ENCODE results near the gene ADGRA3.

Gene ADGRA3

GRCh38 chr4:22439947-22440346 lies 75.9 kb downstream of the ADGRA3 start:
- no peaks in the 10 kb centered on the region for H3K36me3 ChIP-seq
- TF ChIP-seq CTCF (IDR thresholded peaks at IDR 0.05), result no peak
- H3K4me3 ChIP-seq (ENCODE audit: low read depth in 1 of 2, low read length in 1 of 2), result no peak overlapping the region
- H3K9me3 ChIP-seq, result no peaks in the 10 kb centered on the region
- H3K4me1 ChIP-seq (ENCODE audit: control insufficient read depth in 1 of 2, insufficient read depth in 1 of 2, low read depth in 1 of 2, low read length in 1 of 2), result no peaks in the 10 kb centered on the region
- H3K27ac ChIP-seq, result no peak overlapping the region
- no peaks in the 10 kb centered on the region for H3K27me3 ChIP-seq

GRCh38 chr4:22435652-22436051 lies 80.2 kb downstream of the ADGRA3 start:
- Histone ChIP-seq H3K4me3 (ENCODE audit: low read depth in 1 of 2, low read length in 1 of 2) (no peak overlapping the region), H3K27ac (no peak overlapping the region), H3K4me1 (ENCODE audit: control insufficient read depth in 1 of 2, insufficient read depth in 1 of 2, low read depth in 1 of 2, low read length in 1 of 2) (no peaks in the 10 kb centered on the region), H3K36me3 (no peaks in the 10 kb centered on the region), H3K9me3 (no peaks in the 10 kb centered on the region), H3K27me3 (no peaks in the 10 kb centered on the region)
- TF ChIP-seq CTCF (IDR thresholded peaks at IDR 0.05), result no peak

GRCh38 chr4:22434895-22435294 lies 81.0 kb downstream of the ADGRA3 start:
- H3K27me3 ChIP-seq, result no peaks in the 10 kb centered on the region
- no peak overlapping the region for H3K27ac ChIP-seq
- no peaks in the 10 kb centered on the region for H3K4me1 ChIP-seq (ENCODE audit: control insufficient read depth in 1 of 2, insufficient read depth in 1 of 2, low read depth in 1 of 2, low read length in 1 of 2)
- H3K4me3 ChIP-seq (ENCODE audit: low read depth in 1 of 2, low read length in 1 of 2), result no peak overlapping the region
- no peaks in the 10 kb centered on the region for H3K36me3 ChIP-seq
- no peak for TF ChIP-seq CTCF (IDR thresholded peaks at IDR 0.05)
- no peaks in the 10 kb centered on the region for H3K9me3 ChIP-seq

- H3K36me3 ChIP-seq, result no peaks in the 10 kb centered on the region
- no peak for TF ChIP-seq CTCF (IDR thresholded peaks at IDR 0.05)
- H3K9me3 ChIP-seq, result no peaks in the 10 kb centered on the region
- H3K4me3 ChIP-seq (ENCODE audit: low read depth in 1 of 2, low read length in 1 of 2), result no peak overlapping the region
- H3K27ac ChIP-seq, result no peak overlapping the region
- no peaks in the 10 kb centered on the region for H3K4me1 ChIP-seq (ENCODE audit: control insufficient read depth in 1 of 2, insufficient read depth in 1 of 2, low read depth in 1 of 2, low read length in 1 of 2)
- no peaks in the 10 kb centered on the region for H3K27me3 ChIP-seq
These were observed 85.2 kb downstream of the ADGRA3 start for GRCh38 chr4:22430626-22431025.

- no peak overlapping the region for H3K27ac ChIP-seq
- no peak for TF ChIP-seq CTCF (IDR thresholded peaks at IDR 0.05)
These were observed 87.4 kb downstream of the ADGRA3 start for GRCh38 chr4:22428441-22428840.

GRCh38 chr4:22427675-22428074 lies 88.2 kb downstream of the ADGRA3 start:
- no peaks in the 10 kb centered on the region for H3K36me3 ChIP-seq
- no peaks in the 10 kb centered on the region for H3K4me1 ChIP-seq (ENCODE audit: control insufficient read depth in 1 of 2, insufficient read depth in 1 of 2, low read depth in 1 of 2, low read length in 1 of 2)

More at GRCh38 chr4:22428441-22428840, 87.4 kb downstream of the ADGRA3 start:
- H3K9me3 ChIP-seq, result no peaks in the 10 kb centered on the region
- H3K36me3 ChIP-seq, result no peaks in the 10 kb centered on the region
- H3K27me3 ChIP-seq, result no peaks in the 10 kb centered on the region
- no peaks in the 10 kb centered on the region for H3K4me1 ChIP-seq (ENCODE audit: control insufficient read depth in 1 of 2, insufficient read depth in 1 of 2, low read depth in 1 of 2, low read length in 1 of 2)
- H3K4me3 ChIP-seq (ENCODE audit: low read depth in 1 of 2, low read length in 1 of 2), result no peak overlapping the region

More at GRCh38 chr4:22427675-22428074, 88.2 kb downstream of the ADGRA3 start:
- Histone ChIP-seq H3K9me3 (no peaks in the 10 kb centered on the region), H3K4me3 (ENCODE audit: low read depth in 1 of 2, low read length in 1 of 2) (no peak overlapping the region), H3K27ac (no peak overlapping the region), H3K27me3 (no peaks in the 10 kb centered on the region)
- TF ChIP-seq CTCF (IDR thresholded peaks at IDR 0.05), result no peak
